Suprapubic skin (tissue), 4 donors: Measurements from ENCODE around the gene LRP8. TPM values are rescaled to one million over a fixed set of nuclear protein-coding genes. Genes with fewer than 3 reads are reported as not detected.

Experiments
- DNase-seq, 2 donors: peaks; one replicate each; pipeline ENCODE4 v3.0.0-alpha.2; 2019; ENCODE audit warnings: low spot score in 2 of 2
- H3K27ac ChIP-seq: fragments of 200-600 bp; sonication (generic); one replicate; pipeline ENCODE4 v1.5.1; 2019
- H3K27me3 ChIP-seq: fragments of 200-600 bp; sonication (generic); one replicate; pipeline ENCODE4 v1.5.1; 2019
- H3K36me3 ChIP-seq: fragments of 200-600 bp; sonication (generic); one replicate; pipeline ENCODE4 v1.5.1; 2019
- H3K4me1 ChIP-seq: fragments of 200-600 bp; sonication (generic); one replicate; pipeline ENCODE4 v1.5.1; 2019
- H3K4me3 ChIP-seq: fragments of 200-600 bp; sonication (generic); one replicate; pipeline ENCODE4 v1.5.1; 2019; ENCODE audit warnings: mild to moderate bottlenecking
- H3K9me3 ChIP-seq: fragments of 200-600 bp; sonication (generic); one replicate; pipeline ENCODE4 v1.5.1; 2019
- CTCF ChIP-seq, 2 donors: fragments of 200-600 bp in 1 of 2; fragments of 450-650 bp in 1 of 2; sonication (generic) in 1 of 2; IDR thresholded peaks; one replicate each; pipeline ENCODE4 v1.5.1; 2016 to 2019; ENCODE audit warnings: antibody characterized with exemption in 2 of 2, mild to moderate bottlenecking in 1 of 2, moderate library complexity in 1 of 2
- EP300 ChIP-seq: sonication (generic); formaldehyde crosslinking; IDR thresholded peaks from one replicate; pipeline ENCODE4 v1.6.1; 2017; ENCODE audit warnings: antibody characterized with exemption
- POLR2A ChIP-seq, 2 donors: fragments of 450-650 bp; IDR thresholded peaks; one replicate each; pipeline ENCODE4 v1.6.1; 2017; ENCODE audit warnings: antibody characterized with exemption in 2 of 2, mild to moderate bottlenecking in 2 of 2, moderate library complexity in 2 of 2
- POLR2AphosphoS5 ChIP-seq, 3 donors: sonication (generic); formaldehyde crosslinking; IDR thresholded peaks; one replicate each; pipeline ENCODE4 v1.6.1; 2017; ENCODE audit warnings: antibody characterized with exemption in 3 of 3
- WGBS: methylation state at CpG from one replicate; pipeline ENCODE4 v1.1.5; 2018; 5-methylcytosine and 5-hydroxymethylcytosine counted together
- total RNA-seq, 4 donors: library from RNA; depleted of rRNA; stranded (reverse); fragments of >200 nt; gene quantifications; one replicate each; pipeline ENCODE4 v1.1.0, GENCODE V29; 2016

Gene LRP8
- total RNA-seq, 4 donors from 2014 or later = 2.8 to 11.8 (median 4.1) TPM

GRCh38 chr1:53373246-53373645, 45.4 kb upstream of the LRP8 start:
- WGBS = 93% methylated on average over 11 of the region's 11 CpGs
- Histone ChIP-seq H3K27ac (no peak overlapping the region), H3K4me1 (no peaks in the 10 kb centered on the region), H3K4me3 (no peak overlapping the region), H3K9me3 (no peaks in the 10 kb centered on the region), H3K36me3 (no peaks in the 10 kb centered on the region), H3K27me3 (no peaks in the 10 kb centered on the region)
- peak; percentile 28 to 45 for DNase-seq
- TF ChIP-seq POLR2A (IDR thresholded peaks at IDR 0.05) = no peak
- TF ChIP-seq EP300 = no peak
- no peak for TF ChIP-seq CTCF (IDR thresholded peaks at IDR 0.05)
- no peak for TF ChIP-seq POLR2AphosphoS5 (IDR thresholded peaks at IDR 0.05)

- TF ChIP-seq EP300 (no peak), POLR2A (IDR thresholded peaks at IDR 0.05) (no peak)
- Histone ChIP-seq H3K27me3 (no peaks in the 10 kb centered on the region), H3K27ac (no peak overlapping the region), H3K4me1 (no peaks in the 10 kb centered on the region), H3K9me3 (no peaks in the 10 kb centered on the region), H3K4me3 (no peak overlapping the region), H3K36me3 (no peaks in the 10 kb centered on the region)
- peak; percentile 31 to 55 for DNase-seq
- WGBS = 77% methylated on average over 6 of the region's 6 CpGs
Observed at GRCh38 chr1:53372501-53372951, 44.7 kb upstream of the LRP8 start.

DNA sequence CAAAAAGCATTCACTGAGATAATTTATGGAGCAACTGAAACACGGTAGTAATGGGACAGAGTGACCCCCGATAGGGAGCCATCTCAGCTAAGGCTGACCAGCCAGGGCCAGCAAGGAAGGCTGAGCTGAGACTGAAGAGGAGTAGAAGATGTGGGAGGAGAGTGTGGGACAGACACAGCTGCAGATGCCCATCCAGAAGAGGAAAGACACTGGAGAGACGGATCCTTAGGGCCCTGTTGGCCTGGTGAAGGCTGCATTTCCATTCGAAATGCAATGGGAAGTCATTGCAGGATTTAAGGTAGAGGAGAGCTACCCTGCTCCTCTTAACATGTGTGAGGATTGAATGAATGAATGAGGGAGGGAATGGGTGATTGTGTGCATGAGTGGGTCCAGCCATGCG, 44.0 kb upstream of the LRP8 start:
- Histone ChIP-seq H3K27ac (no peak overlapping the region), H3K4me3 (no peak overlapping the region), H3K27me3 (no peaks in the 10 kb centered on the region), H3K36me3 (no peaks in the 10 kb centered on the region), H3K9me3 (no peaks in the 10 kb centered on the region), H3K4me1 (no peaks in the 10 kb centered on the region)
- no peak for TF ChIP-seq CTCF (IDR thresholded peaks at IDR 0.05)
- no peak for TF ChIP-seq POLR2A (IDR thresholded peaks at IDR 0.05)
- no peak for TF ChIP-seq POLR2AphosphoS5 (IDR thresholded peaks at IDR 0.05)
- no peak for TF ChIP-seq EP300
- peak; percentile 15 to 41 for DNase-seq
- WGBS = 83% methylated on average over 5 of the region's 5 CpGs

DNA sequence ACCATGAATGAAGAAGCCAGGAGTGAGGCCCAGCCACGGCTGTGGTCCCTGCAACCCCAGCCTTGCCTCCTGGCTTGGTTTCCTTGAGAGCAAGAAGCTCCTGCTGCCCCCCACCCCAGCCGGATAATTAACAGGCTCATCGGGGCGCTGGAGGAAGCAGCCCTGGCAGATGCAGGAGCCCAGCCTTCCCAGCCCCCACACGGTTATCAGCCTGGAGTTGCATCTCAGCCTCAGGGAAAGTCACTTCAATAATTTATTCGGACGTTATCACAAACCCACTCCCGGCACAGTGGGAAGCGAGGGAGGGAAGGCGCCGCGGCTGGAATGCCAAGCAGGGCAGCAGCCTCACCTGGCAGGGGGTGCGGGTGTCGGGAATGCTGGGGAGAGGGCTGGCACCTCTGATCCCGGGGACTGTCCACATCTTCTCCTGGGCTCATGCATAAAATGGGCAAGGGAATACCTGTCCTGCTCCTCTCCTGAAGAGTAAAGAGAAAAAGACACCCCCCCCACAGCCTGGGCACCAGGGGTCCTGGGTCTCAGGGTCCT, 43.3 kb upstream of the LRP8 start:
- Histone ChIP-seq H3K4me1 (no peaks in the 10 kb centered on the region), H3K36me3 (no peaks in the 10 kb centered on the region), H3K27me3 (no peaks in the 10 kb centered on the region), H3K9me3 (no peaks in the 10 kb centered on the region), H3K27ac (no peak overlapping the region), H3K4me3 (no peak overlapping the region)
- peak; percentile 32 to 77 for DNase-seq
- WGBS = 54% methylated on average over 14 of the region's 15 CpGs
- no peak for TF ChIP-seq EP300
- TF ChIP-seq CTCF (IDR thresholded peaks at IDR 0.05) = no peak
- no peak for TF ChIP-seq POLR2A (IDR thresholded peaks at IDR 0.05)
- TF ChIP-seq POLR2AphosphoS5 (IDR thresholded peaks at IDR 0.05) = no peak

DNA sequence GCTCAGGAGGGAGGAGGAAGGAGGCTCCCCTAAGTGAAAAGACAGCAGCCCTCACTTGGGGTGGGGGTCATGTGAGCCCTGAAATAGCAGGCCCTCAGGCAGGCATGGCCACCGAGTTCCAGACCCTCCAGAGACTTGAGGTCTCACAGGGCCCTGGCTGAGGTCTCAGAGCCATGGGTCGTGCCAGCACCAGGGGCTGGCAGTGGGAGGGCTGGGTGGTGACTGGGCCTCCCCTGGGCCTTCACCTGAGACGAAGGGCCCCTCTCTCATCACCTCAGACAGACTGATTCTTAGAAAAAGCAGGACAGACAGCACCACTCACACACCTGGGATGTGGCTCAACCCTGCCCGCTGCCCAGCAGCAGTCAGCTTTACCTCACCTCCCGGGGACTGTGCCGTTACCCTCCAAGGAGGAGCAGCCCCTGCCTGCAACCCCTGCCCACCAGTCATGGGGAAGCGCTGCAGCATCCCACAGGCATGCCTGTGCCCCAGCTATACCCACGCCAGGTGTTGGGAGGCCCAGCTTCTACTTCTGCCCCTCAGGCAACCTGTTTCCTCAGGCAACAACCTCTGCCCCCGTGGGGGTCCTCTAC, 42.6 kb upstream of the LRP8 start:
- Histone ChIP-seq H3K9me3 (no peaks in the 10 kb centered on the region), H3K4me1 (no peaks in the 10 kb centered on the region), H3K27me3 (no peaks in the 10 kb centered on the region), H3K36me3 (no peaks in the 10 kb centered on the region), H3K4me3 (no peak overlapping the region), H3K27ac (no peak overlapping the region)
- DNase-seq = peak; percentile 25 to 53
- TF ChIP-seq CTCF (IDR thresholded peaks at IDR 0.05) (no peak), EP300 (no peak), POLR2A (IDR thresholded peaks at IDR 0.05) (no peak), POLR2AphosphoS5 (IDR thresholded peaks at IDR 0.05) (no peak)
- WGBS = 84% methylated on average over 6 of the region's 9 CpGs
